Measurements from ENCODE around the gene ZBTB34.

DNA sequence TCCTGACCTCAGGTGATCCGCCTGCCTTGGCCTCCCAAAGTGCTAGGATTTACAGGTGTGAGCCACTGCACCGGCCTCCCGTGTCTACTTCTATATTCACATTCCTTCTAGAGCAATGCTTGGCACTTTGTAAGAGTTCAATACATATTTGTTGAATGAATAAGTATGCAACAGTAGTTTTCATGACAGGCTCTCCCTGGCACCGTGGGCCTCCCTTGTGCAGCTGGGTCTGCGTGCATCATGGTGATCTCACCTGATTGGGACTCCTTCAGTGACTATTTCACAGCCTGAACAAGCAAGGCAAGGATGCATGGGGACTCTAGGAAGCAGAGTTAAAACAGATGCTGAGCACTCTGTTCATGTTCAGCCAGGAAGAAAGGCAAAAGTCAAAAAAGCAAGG is 6.8 kb upstream of the ZBTB34 start:
- TF ChIP-seq, protein P1, sequence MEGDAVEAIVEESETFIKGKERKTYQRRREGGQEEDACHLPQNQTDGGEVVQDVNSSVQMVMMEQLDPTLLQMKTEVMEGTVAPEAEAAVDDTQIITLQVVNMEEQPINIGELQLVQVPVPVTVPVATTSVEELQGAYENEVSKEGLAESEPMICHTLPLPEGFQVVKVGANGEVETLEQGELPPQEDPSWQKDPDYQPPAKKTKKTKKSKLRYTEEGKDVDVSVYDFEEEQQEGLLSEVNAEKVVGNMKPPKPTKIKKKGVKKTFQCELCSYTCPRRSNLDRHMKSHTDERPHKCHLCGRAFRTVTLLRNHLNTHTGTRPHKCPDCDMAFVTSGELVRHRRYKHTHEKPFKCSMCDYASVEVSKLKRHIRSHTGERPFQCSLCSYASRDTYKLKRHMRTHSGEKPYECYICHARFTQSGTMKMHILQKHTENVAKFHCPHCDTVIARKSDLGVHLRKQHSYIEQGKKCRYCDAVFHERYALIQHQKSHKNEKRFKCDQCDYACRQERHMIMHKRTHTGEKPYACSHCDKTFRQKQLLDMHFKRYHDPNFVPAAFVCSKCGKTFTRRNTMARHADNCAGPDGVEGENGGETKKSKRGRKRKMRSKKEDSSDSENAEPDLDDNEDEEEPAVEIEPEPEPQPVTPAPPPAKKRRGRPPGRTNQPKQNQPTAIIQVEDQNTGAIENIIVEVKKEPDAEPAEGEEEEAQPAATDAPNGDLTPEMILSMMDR (IDR thresholded peaks at IDR 0.05) = no peak
- no peak for TF ChIP-seq POLR2A (IDR thresholded peaks at IDR 0.05)
